K562 (cell line): ENCODE data around the gene PPP1R12B. TPM values are rescaled to one million over a fixed set of nuclear protein-coding genes. Genes with fewer than 3 reads are reported as not detected.

Source experiments
- ATF2 ChIP-seq: sonication (generic); formaldehyde crosslinking; IDR thresholded peaks from 2 replicates; pipeline ENCODE4 v1.8.1; 2022; ENCODE audit warnings: missing genetic modification reagents
- CREM ChIP-seq: IDR thresholded peaks from 2 replicates; pipeline ENCODE4 v1.6.1; 2014; ENCODE audit warnings: antibody characterized with exemption, low read depth
- FOXJ2 ChIP-seq: fragments of 200-800 bp; sonication (Bioruptor generic); IDR thresholded peaks from 2 replicates; pipeline ENCODE4 v1.6.1; 2016; ENCODE audit warnings: missing genetic modification characterization, missing compliant biosample characterization
- GTF2F1 ChIP-seq: IDR thresholded peaks from 2 replicates; pipeline ENCODE4 v1.6.1; 2011; ENCODE audit warnings: low read depth, low read length, improper control_type of control experiment
- KHSRP ChIP-seq: fragments of 450-650 bp; IDR thresholded peaks from 2 replicates; pipeline ENCODE4 v1.6.1; 2017
- MCM3 ChIP-seq: fragments of 450-650 bp; IDR thresholded peaks from 2 replicates; pipeline ENCODE4 v1.6.1; 2016
- NFIC ChIP-seq: fragments of 450-650 bp; IDR thresholded peaks from 2 replicates; pipeline ENCODE4 v1.6.1; 2017; ENCODE audit warnings: mild to moderate bottlenecking, inconsistent platforms
- THRA ChIP-seq: fragments of 450-650 bp; IDR thresholded peaks from 2 replicates; pipeline ENCODE4 v1.6.1; 2017; ENCODE audit warnings: mild to moderate bottlenecking, moderate library complexity
- ZBTB49 ChIP-seq: sonication (generic); formaldehyde crosslinking; IDR thresholded peaks from 2 replicates; pipeline ENCODE4 v1.8.0; 2022; ENCODE audit warnings: missing genetic modification reagents, mild to moderate bottlenecking, borderline replicate concordance
- ZNF431 ChIP-seq: sonication (generic); formaldehyde crosslinking; IDR thresholded peaks from 2 replicates; pipeline ENCODE4 v1.8.0; 2022; ENCODE audit warnings: mild to moderate bottlenecking, missing genetic modification reagents
- polyA plus RNA-seq, 8 experiments: library from polyadenylated mRNA; depleted of rRNA in 4 of 8; stranded (reverse) in 5 of 8; unstranded in 3 of 8; fragments of >200 nt; fragmentation: Nextera tagmentation in 2 of 8; fragmentation: Illumina TruSeq in 1 of 8; extraction: Ambion mirVana in 2 of 8; extraction: Trizol in 1 of 8; gene quantifications; 2 replicates each; pipeline versions ENCODE4 v1.2.1 to v1.2.3, GENCODE V29; 2011 to 2014; ENCODE audit warnings: inconsistent platforms in 1 of 8, missing spikeins in 1 of 8
- total RNA-seq, 7 experiments: library from RNA; depleted of rRNA in 6 of 7; stranded (reverse); fragments of >200 nt in 6 of 7; fragmentation: Illumina TruSeq in 2 of 7; extraction: Trizol in 2 of 7; gene quantifications; 2 replicates each; pipeline versions ENCODE4 v1.2.1 to v1.2.3, GENCODE V29; 2011 to 2021; ENCODE audit warnings: low replicate concordance in 1 of 7
- TF ChIP-seq, protein P1 (sequence below), 2 experiments: fragments of 450-650 bp; IDR thresholded peaks; 2 replicates each; pipeline ENCODE4 v1.6.1; 2018; ENCODE audit warnings: mild to moderate bottlenecking in 2 of 2, low read depth in 1 of 2; ENCODE audit not compliant: partially characterized antibody in 2 of 2
- TF ChIP-seq, protein P2 (sequence below): fragments of 450-650 bp; IDR thresholded peaks from 2 replicates; pipeline ENCODE4 v1.6.1; 2016; ENCODE audit warnings: borderline replicate concordance

Gene PPP1R12B
- total and polyA plus RNA-seq, 9 of the 15 experiments (the other 6 are each of a cell fraction or from before 2014, with no cell fraction given): 0.73 to 16.9 (median 13.6) TPM

DNA sequence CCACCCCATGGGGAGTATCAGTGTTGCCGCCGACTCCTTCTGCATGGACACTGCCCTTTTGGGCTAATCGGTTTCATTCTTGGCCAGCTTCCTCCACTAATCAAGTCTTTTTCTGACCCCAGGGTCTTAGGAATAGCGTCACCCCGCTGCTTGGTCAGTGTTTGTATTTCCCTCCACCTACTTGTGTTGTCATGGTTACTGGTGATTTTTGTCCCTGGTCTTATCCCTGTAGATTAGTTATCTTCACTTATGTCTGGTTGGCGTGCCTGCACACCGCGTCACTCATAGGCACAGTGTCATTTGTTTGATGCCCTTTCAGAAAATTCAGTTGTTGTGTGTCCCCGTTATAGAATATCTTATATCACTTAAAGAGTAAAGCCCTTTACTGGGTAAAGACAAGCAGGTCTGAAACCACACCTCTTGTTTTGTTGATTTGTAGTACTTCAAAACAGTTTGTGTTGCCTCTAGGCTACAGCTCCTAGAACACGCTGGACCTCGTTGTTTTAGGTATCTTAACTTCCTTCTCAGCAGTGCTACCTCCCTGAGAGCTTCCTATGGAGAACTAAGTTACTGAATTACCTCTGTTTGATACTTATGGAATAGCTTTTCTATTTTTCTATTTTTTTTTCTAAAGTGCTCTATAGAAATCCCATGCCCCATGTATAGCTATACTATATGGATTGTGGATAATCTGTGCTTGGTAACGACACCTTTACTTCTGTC is 868 bp downstream of the PPP1R12B start (continued):
- TF ChIP-seq, protein P1, sequence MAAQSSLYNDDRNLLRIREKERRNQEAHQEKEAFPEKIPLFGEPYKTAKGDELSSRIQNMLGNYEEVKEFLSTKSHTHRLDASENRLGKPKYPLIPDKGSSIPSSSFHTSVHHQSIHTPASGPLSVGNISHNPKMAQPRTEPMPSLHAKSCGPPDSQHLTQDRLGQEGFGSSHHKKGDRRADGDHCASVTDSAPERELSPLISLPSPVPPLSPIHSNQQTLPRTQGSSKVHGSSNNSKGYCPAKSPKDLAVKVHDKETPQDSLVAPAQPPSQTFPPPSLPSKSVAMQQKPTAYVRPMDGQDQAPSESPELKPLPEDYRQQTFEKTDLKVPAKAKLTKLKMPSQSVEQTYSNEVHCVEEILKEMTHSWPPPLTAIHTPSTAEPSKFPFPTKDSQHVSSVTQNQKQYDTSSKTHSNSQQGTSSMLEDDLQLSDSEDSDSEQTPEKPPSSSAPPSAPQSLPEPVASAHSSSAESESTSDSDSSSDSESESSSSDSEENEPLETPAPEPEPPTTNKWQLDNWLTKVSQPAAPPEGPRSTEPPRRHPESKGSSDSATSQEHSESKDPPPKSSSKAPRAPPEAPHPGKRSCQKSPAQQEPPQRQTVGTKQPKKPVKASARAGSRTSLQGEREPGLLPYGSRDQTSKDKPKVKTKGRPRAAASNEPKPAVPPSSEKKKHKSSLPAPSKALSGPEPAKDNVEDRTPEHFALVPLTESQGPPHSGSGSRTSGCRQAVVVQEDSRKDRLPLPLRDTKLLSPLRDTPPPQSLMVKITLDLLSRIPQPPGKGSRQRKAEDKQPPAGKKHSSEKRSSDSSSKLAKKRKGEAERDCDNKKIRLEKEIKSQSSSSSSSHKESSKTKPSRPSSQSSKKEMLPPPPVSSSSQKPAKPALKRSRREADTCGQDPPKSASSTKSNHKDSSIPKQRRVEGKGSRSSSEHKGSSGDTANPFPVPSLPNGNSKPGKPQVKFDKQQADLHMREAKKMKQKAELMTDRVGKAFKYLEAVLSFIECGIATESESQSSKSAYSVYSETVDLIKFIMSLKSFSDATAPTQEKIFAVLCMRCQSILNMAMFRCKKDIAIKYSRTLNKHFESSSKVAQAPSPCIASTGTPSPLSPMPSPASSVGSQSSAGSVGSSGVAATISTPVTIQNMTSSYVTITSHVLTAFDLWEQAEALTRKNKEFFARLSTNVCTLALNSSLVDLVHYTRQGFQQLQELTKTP (IDR thresholded peaks at IDR 0.05; ENCODE audit: low read depth in 1 of 2, partially characterized antibody in 2 of 2): no peak
- 0 out of 2 replicates have a peak, but pooled peaks have one; percentile 22 for TF ChIP-seq ZBTB49 (CRISPR knock-in tag)
- TF ChIP-seq MCM3: no peak
- TF ChIP-seq CREM: 0 out of 2 replicates have a peak, but pooled peaks have one; percentile 28
- TF ChIP-seq KHSRP: no peak
- TF ChIP-seq THRA: no peak
- TF ChIP-seq NFIC: 0 out of 2 replicates have a peak, but pooled peaks have one; percentile 18
- TF ChIP-seq FOXJ2: peak; percentile 97
- 0 out of 2 replicates have a peak, but pooled peaks have one; percentile 8 for TF ChIP-seq ZNF431
- no peak for TF ChIP-seq ATF2
- TF ChIP-seq, protein P2, sequence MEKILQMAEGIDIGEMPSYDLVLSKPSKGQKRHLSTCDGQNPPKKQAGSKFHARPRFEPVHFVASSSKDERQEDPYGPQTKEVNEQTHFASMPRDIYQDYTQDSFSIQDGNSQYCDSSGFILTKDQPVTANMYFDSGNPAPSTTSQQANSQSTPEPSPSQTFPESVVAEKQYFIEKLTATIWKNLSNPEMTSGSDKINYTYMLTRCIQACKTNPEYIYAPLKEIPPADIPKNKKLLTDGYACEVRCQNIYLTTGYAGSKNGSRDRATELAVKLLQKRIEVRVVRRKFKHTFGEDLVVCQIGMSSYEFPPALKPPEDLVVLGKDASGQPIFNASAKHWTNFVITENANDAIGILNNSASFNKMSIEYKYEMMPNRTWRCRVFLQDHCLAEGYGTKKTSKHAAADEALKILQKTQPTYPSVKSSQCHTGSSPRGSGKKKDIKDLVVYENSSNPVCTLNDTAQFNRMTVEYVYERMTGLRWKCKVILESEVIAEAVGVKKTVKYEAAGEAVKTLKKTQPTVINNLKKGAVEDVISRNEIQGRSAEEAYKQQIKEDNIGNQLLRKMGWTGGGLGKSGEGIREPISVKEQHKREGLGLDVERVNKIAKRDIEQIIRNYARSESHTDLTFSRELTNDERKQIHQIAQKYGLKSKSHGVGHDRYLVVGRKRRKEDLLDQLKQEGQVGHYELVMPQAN: peak; percentile 42; the same call in 1 of the 2 replicates
- no peak for TF ChIP-seq GTF2F1
